Right lobe of liver (tissue), 4 donors: ENCODE measurements around the gene SLC26A3.

Experiments used
- POLR2A ChIP-seq: fragments of 450-650 bp; IDR thresholded peaks from one replicate; pipeline ENCODE4 v1.6.1; 2017; ENCODE audit warnings: antibody characterized with exemption, mild to moderate bottlenecking
- TF ChIP-seq, protein P1 (sequence below), 4 donors: fragments of 200-600 bp in 3 of 4; fragments of 450-650 bp in 1 of 4; IDR thresholded peaks; one replicate each; pipeline versions ENCODE4 v1.5.1 to v1.8.0; 2016 to 2022; ENCODE audit warnings: antibody characterized with exemption in 4 of 4, mild to moderate bottlenecking in 2 of 4
- donor health status: DM: no; HTN: no; CAD: no.
- donor health status: DM: no; HTN: no; CAD: no.
- donor health status: DM: no; HTN: yes; CAD: no.

DNA sequence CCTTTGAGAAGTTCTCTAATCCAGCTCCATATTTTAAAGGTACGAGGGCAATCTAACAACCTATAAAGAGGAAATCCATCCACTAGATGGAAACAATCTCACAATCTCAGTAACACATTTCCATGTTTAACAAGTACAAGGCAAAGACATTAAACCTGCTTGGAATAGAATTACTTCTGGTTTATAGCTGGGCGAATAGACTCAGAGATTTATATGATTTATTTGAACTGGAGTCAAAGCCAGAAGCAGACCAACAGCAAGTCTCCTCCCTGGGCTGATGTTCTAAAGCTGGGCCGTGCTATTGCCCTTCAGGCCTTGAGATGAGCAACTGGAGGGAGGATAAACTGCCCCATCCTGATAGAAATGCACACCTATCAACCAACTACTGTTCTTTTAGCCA is 25.3 kb downstream of the SLC26A3 start:
- TF ChIP-seq, protein P1, sequence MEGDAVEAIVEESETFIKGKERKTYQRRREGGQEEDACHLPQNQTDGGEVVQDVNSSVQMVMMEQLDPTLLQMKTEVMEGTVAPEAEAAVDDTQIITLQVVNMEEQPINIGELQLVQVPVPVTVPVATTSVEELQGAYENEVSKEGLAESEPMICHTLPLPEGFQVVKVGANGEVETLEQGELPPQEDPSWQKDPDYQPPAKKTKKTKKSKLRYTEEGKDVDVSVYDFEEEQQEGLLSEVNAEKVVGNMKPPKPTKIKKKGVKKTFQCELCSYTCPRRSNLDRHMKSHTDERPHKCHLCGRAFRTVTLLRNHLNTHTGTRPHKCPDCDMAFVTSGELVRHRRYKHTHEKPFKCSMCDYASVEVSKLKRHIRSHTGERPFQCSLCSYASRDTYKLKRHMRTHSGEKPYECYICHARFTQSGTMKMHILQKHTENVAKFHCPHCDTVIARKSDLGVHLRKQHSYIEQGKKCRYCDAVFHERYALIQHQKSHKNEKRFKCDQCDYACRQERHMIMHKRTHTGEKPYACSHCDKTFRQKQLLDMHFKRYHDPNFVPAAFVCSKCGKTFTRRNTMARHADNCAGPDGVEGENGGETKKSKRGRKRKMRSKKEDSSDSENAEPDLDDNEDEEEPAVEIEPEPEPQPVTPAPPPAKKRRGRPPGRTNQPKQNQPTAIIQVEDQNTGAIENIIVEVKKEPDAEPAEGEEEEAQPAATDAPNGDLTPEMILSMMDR (IDR thresholded peaks at IDR 0.05): no peak
- no peak for TF ChIP-seq POLR2A
